HL-60 (cell line): ENCODE measurements around the gene CEACAM3.

Source experiments
- DNase-seq, 2 experiments: peaks; one replicate each; pipeline ENCODE4 v3.0.0-alpha.2; 2010 to 2020; ENCODE audit warnings: low read depth in 1 of 2, low spot score in 1 of 2
- H3K27ac ChIP-seq: fragments of 250-450 bp; sonication (Bioruptor Pico); replicated peaks from 2 replicates; pipeline ENCODE4 v1.5.1; 2020; ENCODE audit warnings: mild to moderate bottlenecking, moderate library complexity
- H3K27me3 ChIP-seq: fragments of 250-450 bp; sonication (Bioruptor Pico); 2 replicates; pipeline ENCODE4 v1.5.1; 2021; ENCODE audit warnings: mild to moderate bottlenecking, moderate library complexity; ENCODE audit not compliant: insufficient read depth, poor library complexity, severe bottlenecking
- H3K4me3 ChIP-seq: replicated peaks from 2 replicates; pipeline ENCODE4 v1.5.1; 2011; ENCODE audit warnings: mild to moderate bottlenecking, control low read depth, low read length; ENCODE audit not compliant: insufficient read depth
- CTCF ChIP-seq: IDR thresholded peaks from one replicate; pipeline ENCODE4 v1.5.1; 2011; ENCODE audit warnings: low read length, control low read depth, inconsistent platforms; ENCODE audit not compliant: insufficient read depth
- GABPA ChIP-seq: IDR thresholded peaks from 2 replicates; pipeline ENCODE4 v1.6.1; 2012; ENCODE audit warnings: low read depth
- POLR2AphosphoS5 ChIP-seq: IDR thresholded peaks from 2 replicates; pipeline ENCODE4 v1.6.1; 2012; ENCODE audit warnings: low read depth
- REST ChIP-seq: IDR thresholded peaks from 2 replicates; pipeline ENCODE4 v1.6.1; 2012; ENCODE audit warnings: low read depth; ENCODE audit not compliant: insufficient replicate concordance
- SPI1 ChIP-seq: IDR thresholded peaks from 2 replicates; pipeline ENCODE4 v1.6.1; 2012; ENCODE audit warnings: low read depth, mild to moderate bottlenecking, borderline replicate concordance

Gene CEACAM3

DNA sequence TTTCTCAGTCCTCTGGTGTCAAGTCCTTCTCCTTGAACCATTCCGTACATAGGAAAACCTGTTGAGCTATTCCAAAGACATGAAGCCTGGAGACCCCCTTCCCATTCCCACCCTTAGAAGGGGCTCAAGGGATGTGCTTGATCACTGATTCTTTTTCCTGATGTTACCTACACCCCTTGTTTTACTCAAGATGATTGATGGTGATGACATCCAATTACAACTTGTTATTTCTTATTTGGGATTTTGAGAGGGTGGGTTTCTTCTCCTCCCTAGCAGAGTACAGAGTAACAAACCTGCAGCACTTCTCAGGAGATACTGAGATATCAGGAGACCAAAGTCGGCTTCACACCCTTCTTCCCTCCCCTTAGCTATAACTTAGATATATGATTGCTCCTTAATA lies 57.0 kb downstream of the CEACAM3 start:
- no peaks in the 10 kb centered on the region for H3K27me3 ChIP-seq
- no peak overlapping the region for H3K4me3 ChIP-seq
- H3K27ac ChIP-seq, result no peak overlapping the region
- no peak for DNase-seq
- TF ChIP-seq REST, result no peak

GRCh38 chr19:41853768-41854167 lies 57.4 kb downstream of the CEACAM3 start:
- Histone ChIP-seq H3K27me3 (no peaks in the 10 kb centered on the region), H3K4me3 (no peak overlapping the region), H3K27ac (no peak overlapping the region)
- DNase-seq, result no peak
- TF ChIP-seq SPI1 (peak; percentile 91), POLR2AphosphoS5 (no peak)

DNA sequence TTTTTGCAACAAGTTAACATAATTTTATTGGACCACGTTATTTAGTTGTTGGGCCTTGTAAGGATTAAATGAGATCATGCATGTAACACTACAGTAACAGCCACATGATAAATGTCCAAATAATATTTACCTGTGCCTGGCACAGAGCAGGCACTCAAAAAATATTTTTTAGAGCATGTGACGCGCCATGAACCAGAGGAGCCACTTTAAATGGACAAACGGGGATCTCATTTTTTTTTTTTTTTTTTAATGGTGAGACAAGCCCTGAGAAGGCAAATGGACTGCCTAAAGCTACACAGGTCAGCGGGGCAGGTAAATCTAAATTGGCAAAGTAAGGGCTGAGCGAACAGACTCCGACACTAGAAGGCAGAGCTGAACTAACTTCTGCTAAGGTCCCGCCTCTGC lies 62.8 kb downstream of the CEACAM3 start:
- TF ChIP-seq SPI1, result no peak
- TF ChIP-seq CTCF, result no peak
- no peak for TF ChIP-seq GABPA
- Histone ChIP-seq H3K27ac (peak overlapping the region; percentile 92), H3K27me3 (no peaks in the 10 kb centered on the region), H3K4me3 (peak overlapping the region; percentile 17)
- no peak for DNase-seq

DNA sequence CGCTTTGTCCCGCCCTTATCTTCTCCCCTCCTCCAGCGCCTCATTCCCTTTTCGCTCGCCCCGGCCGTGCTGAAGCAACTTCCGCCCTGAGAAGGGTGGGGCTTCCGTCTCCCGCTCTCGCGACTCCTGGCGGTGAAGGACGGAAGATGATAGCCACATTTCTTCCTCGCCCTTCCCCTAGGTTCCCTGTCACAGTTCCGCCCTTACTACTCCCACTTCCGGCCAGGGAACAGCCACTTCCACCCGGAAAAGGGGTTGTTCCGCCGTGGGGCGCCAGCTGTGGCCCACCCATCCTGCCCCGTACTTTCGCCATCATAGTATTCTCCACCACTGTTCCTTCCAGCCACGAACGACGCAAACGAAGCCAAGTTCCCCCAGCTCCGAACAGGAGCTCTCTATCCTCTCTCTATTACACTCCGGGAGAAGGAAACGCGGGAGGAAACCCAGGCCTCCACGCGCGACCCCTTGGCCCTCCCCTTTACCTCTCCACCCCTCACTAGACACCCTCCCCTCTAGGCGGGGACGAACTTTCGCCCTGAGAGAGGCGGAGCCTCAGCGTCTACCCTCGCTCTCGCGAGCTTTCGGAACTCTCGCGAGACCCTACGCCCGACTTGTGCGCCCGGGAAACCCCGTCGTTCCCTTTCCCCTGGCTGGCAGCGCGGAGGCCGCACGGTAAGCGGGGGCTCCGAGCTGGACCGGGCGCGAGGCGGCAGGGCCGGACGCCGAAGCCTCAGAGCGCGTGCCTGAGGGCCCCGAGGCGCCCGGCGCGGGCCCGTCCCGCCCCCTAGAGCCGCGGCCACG lies 63.4 kb downstream of the CEACAM3 start, which contains the start of gene RPS19:
TSS of gene RPS19 (plus strand) at position 638 of the 801 bp plus-strand sequence. CDS start 520 bp downstream, outside the sequence.
- Histone ChIP-seq H3K27ac (peak within 1 kb of the TSS; percentile 92), H3K4me3 (peak within 1 kb of the TSS; percentile 87), H3K27me3 (no peaks in the 10 kb centered on the region)
- peak; percentile 98 to 99 for DNase-seq
- TF ChIP-seq REST (peak; percentile 61), CTCF (peak; percentile 44), GABPA (peak; percentile 87), SPI1 (peak; percentile 91), POLR2AphosphoS5 (peak; percentile 94)
